ENCODE measurements around the gene NRCAM. TPM values are rescaled to one million over a fixed set of nuclear protein-coding genes. Genes with fewer than 3 reads are reported as not detected.
A peak's percentile ranks its signal among the peaks of the same experiment; 100 is the strongest.

The NRCAM gene
- total and polyA plus RNA-seq, 8 donors: 10.6 to 36.7 (median 16.2) TPM

GRCh38 chr7:108372618-108373017 lies 83.6 kb downstream of the NRCAM start:
- no peak overlapping the region for H3K27ac ChIP-seq
- no peak for TF ChIP-seq CTCF (IDR thresholded peaks at IDR 0.05)
- DNase-seq (no peak), ATAC-seq (no peak)
- H3K4me1 ChIP-seq: no peaks in the 10 kb centered on the region
- H3K36me3 ChIP-seq: no peaks in the 10 kb centered on the region
- H3K9me3 ChIP-seq: no peaks in the 10 kb centered on the region
- no peak overlapping the region for H3K4me3 ChIP-seq
- H3K27me3 ChIP-seq: no peaks in the 10 kb centered on the region
- intact Hi-C loops (cut with DNase I): no loop called here

GRCh38 chr7:108370616-108371015 lies 85.6 kb downstream of the NRCAM start:
- ATAC-seq (no peak), DNase-seq (no peak)
- no peaks in the 10 kb centered on the region for H3K27me3 ChIP-seq
- no peaks in the 10 kb centered on the region for H3K9me3 ChIP-seq
- H3K4me3 ChIP-seq: no peak overlapping the region
- intact Hi-C loops (cut with DNase I): no loop called here
- no peaks in the 10 kb centered on the region for H3K36me3 ChIP-seq
- TF ChIP-seq CTCF (IDR thresholded peaks at IDR 0.05): no peak
- no peak overlapping the region for H3K27ac ChIP-seq
- H3K4me1 ChIP-seq: no peaks in the 10 kb centered on the region

GRCh38 chr7:108368466-108368865 lies 87.8 kb downstream of the NRCAM start:
- intact Hi-C loops (cut with DNase I): no loop called here
- Histone ChIP-seq H3K27ac (no peak overlapping the region), H3K36me3 (no peaks in the 10 kb centered on the region), H3K4me1 (no peaks in the 10 kb centered on the region), H3K9me3 (no peaks in the 10 kb centered on the region), H3K27me3 (no peaks in the 10 kb centered on the region), H3K4me3 (no peak overlapping the region)
- DNase-seq: peak in 2 of 4 donors; percentile 7 to 15
- ATAC-seq: no peak
- no peak for TF ChIP-seq CTCF (IDR thresholded peaks at IDR 0.05)

GRCh38 chr7:108367946-108368345 lies 88.3 kb downstream of the NRCAM start:
- Histone ChIP-seq H3K36me3 (no peaks in the 10 kb centered on the region), H3K9me3 (no peaks in the 10 kb centered on the region), H3K4me1 (no peaks in the 10 kb centered on the region), H3K4me3 (no peak overlapping the region), H3K27me3 (no peaks in the 10 kb centered on the region), H3K27ac (no peak overlapping the region)
- no peak for TF ChIP-seq CTCF (IDR thresholded peaks at IDR 0.05)
- no peak for DNase-seq
- no peak for ATAC-seq
- intact Hi-C loops (cut with DNase I): no loop called here

GRCh38 chr7:108367314-108367713 lies 88.9 kb downstream of the NRCAM start:
- intact Hi-C loops (cut with DNase I): no loop called here
- H3K36me3 ChIP-seq: no peaks in the 10 kb centered on the region
- H3K4me1 ChIP-seq: no peaks in the 10 kb centered on the region
- no peaks in the 10 kb centered on the region for H3K27me3 ChIP-seq
- no peaks in the 10 kb centered on the region for H3K9me3 ChIP-seq
- H3K4me3 ChIP-seq: no peak overlapping the region
- no peak overlapping the region for H3K27ac ChIP-seq
- ATAC-seq: no peak
- no peak for DNase-seq
- TF ChIP-seq CTCF (IDR thresholded peaks at IDR 0.05): no peak
